Stimulated activated CD4-positive, alpha-beta T cell treated with anti-CD3 and anti-CD28 coated beads, Interleukin-1b, Interleukin-23, amount 100 ng/mL, for 48 hours (primary cell): ENCODE results near the gene ZBED2.
A peak's percentile ranks its signal among the peaks of the same experiment; 100 is the strongest.

Experiments
- DNase-seq: peaks from one replicate; pipeline ENCODE4 v3.0.0-alpha.2; 2020

The ZBED2 gene

DNA sequence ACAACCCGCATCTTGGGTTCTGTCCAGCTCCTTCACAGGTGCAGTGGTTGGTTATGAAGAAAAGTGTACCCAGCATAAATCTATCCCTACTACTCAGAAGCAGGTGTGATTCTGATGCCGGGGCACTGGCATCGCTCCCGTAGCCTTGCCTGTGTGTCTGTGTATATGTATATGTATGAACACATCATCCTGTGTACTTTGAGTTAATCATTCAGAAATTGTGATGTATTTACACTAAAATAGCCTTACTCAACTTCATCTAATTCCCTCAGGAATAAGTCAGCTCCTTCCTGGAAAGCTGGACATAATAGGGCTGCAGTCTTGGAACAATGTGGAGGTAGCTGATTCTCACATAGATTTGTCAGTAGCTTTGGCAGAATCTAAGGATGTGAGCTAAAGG, 6.7 kb upstream of the ZBED2 start:
- no peak for DNase-seq

GRCh38 chr3:111598552-111598951, 3.4 kb upstream of the ZBED2 start:
- no peak for DNase-seq

DNA sequence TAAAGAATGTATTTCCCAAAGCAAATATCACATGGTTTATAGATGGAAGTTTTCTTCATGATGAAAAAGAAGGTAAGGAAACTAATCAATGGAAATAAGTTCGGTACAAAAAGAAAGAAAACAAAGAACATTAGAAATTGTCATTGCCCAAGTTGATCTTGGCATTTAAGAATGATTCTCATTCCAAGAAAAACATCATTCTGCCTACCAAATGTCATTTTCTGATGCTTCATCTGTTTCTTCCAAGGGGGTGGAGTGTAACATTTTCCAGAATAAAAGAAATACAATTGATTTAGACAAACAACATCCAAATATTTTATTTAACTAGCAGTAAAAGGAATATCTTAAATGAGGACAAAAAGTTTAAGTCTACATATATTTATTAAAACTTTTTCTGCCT, 3.0 kb upstream of the ZBED2 start:
- no peak for DNase-seq

DNA sequence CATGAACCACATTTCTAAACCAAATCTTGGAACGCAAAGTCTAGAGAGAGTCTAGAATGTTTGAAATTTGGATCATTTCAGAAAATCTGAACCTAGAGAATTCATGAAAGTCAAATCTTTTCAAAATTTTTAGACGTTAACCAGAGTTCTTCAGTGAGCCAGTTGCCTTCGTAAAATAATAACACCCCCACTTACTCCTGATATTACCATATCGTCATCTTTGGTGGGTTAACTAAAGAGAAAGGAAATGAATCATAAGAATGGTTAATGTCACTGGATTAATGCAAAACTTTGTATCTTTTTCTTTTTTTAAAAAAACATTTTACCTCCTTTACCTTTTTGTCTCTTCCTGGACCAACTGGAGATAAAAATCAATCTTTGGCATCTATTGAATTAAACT, 1.2 kb upstream of the ZBED2 start:
- DNase-seq, result no peak

- no peak for DNase-seq
Observed at GRCh38 chr3:111594781-111595180, 365 bp downstream of the ZBED2 start.

DNA sequence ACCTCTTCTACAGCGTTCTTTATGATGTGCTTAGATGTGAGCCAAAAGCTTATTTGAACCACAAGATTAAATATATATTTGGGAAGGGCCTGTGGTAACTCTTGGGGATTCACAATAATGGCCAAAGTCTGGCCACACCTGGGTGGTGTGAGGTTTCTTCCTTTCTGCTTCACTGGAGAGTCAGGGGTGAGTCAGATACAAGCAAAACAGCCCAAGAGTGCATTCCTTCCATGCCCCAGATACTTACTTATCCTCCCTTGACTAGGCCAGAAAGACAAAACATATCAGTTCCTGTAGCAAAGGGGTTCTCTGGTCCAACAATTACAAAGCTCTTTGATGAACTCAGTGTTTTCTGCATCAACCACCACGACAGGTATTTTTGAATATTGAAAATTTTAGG, 941 bp downstream of the ZBED2 start:
- DNase-seq, result no peak

GRCh38 chr3:111593666-111594065, 1.5 kb downstream of the ZBED2 start:
- DNase-seq, result no peak

DNA sequence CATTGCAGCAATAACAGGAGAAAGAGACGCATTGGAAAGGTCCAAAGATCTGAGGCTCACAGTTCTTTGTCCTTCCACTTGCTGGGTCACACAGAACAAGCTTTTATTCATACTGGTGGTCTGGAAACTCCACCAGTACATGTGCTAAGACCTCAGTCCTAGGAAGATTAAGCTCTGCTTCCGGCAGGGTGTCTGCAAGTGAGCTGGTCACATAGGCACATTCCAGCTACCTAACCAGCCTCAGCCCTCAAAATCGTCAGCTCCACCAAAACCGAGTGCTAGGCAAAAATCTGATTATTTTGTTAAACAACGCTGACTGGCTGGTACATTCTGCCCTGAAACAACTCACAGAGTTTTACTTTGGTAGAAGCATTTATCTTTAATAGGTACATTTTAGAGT, 2.2 kb downstream of the ZBED2 start:
- no peak for DNase-seq

GRCh38 chr3:111592143-111592542, 3.0 kb downstream of the ZBED2 start:
- DNase-seq, result no peak

- DNase-seq, result no peak
Observed at GRCh38 chr3:111591555-111591954, 3.6 kb downstream of the ZBED2 start.

GRCh38 chr3:111590143-111590491, 5.0 kb downstream of the ZBED2 start:
- DNase-seq, result no peak

DNA sequence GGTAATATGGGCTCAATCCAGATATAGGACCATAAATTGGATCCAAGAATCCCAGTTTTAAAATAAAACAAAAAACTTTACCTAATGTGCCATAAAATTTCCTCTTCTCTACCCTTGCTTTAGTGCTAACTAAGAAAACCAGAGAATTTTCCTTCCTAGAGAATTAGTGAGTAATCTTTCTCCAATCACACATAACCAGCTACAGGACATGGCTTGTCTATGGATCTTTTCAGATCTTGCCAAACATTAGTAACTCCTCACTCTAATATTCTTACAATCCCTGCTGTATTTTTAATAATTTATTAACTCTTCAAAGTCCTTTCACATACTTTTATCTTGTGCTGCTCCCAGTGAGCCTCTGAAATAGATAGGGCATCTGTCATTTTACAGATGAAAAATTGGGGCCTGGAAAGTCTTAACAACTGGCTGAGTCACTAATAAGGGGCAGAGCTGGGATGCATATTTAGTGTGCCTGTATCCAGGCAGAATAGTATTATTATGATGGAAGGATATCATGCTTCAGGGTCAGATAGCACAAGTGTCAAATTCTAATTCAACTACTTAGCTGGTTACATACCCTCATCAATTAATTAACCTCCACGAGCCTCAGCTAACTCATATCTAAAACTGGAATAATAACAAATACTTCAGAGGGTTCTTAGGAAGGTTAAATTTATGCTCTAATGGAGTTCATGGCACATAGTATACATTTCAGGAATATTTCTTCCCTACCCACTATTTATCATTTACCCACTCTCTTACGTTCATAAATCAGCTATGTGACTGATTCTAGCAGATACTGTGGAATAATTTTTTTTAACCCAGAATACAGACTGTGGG, 5.6 kb downstream of the ZBED2 start:
- DNase-seq, result no peak

- DNase-seq, result no peak
Observed at GRCh38 chr3:111588527-111588926, 6.6 kb downstream of the ZBED2 start.

DNA sequence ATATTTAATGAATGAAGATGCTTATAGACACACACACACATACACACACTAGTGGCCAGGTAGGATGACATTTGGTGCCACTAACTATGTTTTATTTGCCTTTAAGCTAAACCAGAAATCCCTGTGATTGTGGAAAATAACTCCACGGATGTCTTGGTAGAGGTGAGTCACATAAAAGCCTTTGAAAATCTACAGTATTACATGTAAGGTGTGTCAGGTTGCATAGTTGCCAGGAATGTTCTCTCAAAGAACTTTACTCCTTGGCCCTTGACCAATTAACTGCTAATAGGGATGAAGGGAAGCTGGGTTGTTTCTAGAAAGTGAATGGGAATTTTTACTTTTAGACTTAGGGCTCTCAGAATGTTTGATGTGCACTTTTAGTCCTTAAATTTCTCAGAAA, 9.9 kb downstream of the ZBED2 start:
- no peak for DNase-seq

- no peak for DNase-seq
Observed at GRCh38 chr3:111584744-111585143, 10.4 kb downstream of the ZBED2 start.

GRCh38 chr3:111582120-111582474, 13.0 kb downstream of the ZBED2 start:
- DNase-seq, result no peak

DNA sequence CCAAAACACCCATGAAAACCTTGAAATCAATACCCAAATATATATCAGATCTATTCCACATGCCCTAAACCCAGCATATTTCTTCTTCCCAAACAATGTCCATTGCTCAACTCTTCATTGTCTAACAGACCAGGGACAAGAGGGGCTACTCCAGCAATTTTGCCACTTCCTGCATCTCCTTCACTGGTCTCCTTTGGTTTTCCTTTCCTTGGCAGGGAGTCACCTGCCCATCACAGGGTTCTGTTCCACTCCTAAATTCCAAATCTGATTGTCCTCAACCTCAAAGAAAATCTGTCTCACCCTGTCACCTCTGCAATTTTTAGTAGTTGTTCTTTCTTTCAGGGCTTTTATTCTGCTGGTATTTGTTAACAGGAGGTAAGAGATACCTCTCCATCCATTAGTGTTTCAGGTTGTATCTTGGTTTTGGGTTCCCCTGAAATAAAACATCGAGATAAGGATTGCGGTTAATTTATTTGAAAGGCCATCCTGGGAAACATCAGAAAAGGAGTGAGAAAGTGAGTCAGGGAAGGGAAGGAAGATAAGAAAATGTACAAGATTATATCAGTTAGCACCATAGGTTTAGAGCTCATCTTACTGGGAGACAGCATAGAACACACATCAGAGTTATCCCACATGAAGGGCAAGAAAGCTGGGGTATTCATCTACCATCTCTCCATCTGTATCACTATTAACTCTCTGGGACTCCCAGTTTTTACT, 13.6 kb downstream of the ZBED2 start:
- no peak for DNase-seq

GRCh38 chr3:111579495-111579894, 15.7 kb downstream of the ZBED2 start:
- no peak for DNase-seq

GRCh38 chr3:111578867-111579266, 16.3 kb downstream of the ZBED2 start:
- no peak for DNase-seq

DNA sequence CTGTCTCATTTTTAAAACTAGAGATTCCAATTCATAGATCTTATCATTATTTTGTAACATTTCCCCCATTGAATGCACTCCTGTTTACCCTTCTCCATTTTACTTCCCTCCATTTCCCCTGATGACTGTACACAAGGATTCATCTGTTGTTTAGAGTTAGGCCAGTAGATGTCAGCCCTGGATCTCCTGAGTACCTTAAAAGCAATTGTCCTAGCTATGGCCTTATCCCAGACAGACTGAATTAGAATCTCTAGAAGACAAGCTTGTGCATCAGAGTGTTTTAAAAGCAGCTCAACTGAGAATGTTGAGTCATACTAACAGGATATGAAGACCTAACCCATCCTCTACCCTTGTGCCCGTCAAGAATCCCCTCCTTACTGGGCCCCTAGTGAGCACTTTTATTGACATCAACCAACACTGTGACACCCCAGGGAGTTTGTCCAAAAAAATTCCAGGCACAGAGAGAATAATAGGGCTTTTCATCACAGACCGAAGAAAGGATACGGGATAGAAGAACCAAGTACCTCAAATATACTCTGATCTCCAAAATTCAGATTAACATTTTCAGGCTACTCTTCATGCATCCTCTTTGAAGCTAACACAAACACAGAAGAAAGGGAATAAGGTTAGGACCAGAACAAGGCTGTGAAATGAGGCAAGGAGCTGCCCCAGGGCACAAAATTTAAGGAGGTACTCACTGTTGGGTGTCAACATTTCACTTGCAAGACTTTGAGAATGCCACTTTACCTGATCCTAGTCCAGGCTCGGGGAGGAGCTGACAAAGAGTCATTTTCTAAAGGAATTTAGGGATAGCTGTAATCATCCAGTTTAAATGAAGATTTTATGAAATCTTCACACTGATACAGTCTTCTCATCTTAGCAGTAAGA, 17.1 kb downstream of the ZBED2 start:
- DNase-seq, result no peak

- no peak for DNase-seq
Observed at GRCh38 chr3:111577113-111577512, 18.0 kb downstream of the ZBED2 start.

GRCh38 chr3:111571907-111572460, 23.2 kb downstream of the ZBED2 start:
- peak; percentile 56 for DNase-seq

DNA sequence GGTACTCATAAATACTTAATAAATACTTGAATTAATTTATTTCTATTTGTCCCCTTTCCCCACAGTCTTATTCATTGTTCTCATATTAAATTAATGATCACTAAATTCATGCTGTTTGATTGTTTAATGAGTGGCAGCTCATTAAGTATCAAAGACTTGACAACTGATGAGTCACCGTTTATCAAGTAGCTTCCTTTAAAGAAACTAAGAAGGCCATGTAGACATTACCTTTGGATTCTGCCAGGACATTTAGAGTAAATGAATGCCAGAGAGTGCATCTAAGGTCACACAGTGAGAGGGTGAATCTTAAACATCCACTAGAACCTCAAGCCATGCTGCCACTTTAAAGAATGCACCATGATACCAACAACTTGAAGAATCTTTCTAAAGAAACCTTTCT, 23.9 kb downstream of the ZBED2 start:
- no peak for DNase-seq
